GM18520 (cell line): Measurements from ENCODE around the gene MFSD12.

ENCODE experiments used
- ATAC-seq: cut with Tn5 transposase; IDR thresholded peaks from one replicate; pipeline ENCODE4 v1.9.1; 2021; ENCODE audit not compliant: unreplicated experiment

The MFSD12 gene

DNA sequence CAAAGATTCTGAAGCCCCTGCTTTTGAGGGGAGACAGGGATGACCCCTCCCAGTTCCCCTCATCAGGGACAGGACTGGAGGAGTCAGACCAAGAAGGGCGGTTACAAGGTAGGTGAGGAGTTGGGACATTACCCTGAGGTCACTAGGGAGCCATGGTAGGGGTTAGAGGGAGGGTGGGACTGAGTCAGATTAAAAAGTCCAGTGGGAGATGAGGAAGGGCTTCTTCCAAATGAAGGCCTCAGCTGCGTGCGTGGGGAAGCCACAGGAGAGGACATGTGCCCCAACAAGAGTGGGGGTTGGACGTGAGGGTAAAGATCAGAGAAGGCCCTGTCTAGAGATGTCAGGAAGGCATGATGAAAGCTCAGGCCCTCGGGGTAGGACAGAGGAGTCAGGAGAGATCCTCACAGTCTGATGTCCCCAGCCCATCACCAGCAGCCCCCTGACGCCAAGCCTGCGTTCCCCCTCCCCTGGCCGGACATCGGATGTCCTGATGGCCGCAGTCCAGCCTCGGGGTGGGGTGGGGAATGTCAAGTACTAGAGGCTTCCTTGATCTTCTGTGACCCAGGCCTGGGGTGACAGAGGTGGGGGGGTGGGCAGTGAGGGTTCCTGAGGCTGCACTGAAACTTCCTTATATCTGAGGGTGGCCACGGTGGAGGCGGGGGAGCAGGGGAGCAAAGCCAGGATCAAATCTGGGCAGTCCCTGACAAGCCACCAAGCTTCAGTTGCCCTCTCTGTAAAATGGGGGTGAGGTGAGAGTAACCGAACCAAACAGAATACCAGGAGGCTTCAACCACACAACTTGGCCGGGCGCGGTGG is 6.5 kb upstream of the MFSD12 start:
- no peak for ATAC-seq

DNA sequence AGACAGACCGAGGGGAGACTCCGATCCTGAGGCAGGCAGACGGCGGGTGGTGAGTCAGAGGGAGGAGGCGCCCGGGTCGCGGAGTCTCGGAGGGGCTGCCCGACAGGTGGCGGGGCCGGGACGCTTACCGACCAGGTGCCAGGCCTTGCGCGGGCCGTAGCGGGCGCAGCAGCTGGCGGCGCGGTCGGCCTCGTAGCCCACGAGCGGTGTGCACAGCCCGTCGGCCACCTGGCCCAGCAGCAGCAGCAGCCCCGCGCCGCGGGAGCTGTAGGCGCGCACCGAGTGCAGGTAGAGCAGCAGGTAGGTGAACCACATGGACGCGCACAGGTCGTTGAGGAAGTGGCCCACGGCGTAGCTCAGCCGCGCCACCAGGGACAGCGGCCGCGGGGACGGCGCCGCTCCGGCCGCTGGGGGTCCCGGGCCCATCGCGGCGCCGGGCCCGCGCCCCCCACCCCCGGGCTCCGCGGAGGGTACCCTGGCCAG is 367 bp downstream of the MFSD12 start:
- ATAC-seq, result peak; percentile 20

DNA sequence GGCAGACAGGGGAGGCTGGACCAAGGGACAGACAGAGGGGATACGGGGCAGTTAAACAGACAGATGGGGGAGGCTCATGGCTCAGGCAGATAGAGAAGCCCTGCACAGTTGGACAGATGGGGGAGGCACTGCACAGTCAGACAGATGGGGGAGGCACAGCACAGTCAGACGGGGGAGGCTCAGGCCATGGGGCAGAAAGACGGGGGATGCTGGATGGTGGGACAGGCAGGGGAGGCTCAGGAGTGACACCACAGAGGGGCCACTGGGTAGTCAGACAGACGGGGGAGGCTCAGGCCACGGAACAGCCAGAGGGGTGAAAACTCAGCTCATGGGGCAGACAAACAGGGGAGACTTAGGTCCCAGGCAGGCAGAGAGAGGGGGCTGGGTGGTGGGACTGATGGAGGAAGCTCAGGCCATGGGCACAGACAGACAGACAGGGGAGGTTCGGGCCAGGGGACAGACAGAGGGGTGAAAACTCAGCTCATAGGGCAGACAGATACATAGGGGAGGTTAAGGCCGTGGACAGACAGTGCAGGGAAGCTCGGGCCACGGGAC is 886 bp downstream of the MFSD12 start:
- ATAC-seq, result no peak

DNA sequence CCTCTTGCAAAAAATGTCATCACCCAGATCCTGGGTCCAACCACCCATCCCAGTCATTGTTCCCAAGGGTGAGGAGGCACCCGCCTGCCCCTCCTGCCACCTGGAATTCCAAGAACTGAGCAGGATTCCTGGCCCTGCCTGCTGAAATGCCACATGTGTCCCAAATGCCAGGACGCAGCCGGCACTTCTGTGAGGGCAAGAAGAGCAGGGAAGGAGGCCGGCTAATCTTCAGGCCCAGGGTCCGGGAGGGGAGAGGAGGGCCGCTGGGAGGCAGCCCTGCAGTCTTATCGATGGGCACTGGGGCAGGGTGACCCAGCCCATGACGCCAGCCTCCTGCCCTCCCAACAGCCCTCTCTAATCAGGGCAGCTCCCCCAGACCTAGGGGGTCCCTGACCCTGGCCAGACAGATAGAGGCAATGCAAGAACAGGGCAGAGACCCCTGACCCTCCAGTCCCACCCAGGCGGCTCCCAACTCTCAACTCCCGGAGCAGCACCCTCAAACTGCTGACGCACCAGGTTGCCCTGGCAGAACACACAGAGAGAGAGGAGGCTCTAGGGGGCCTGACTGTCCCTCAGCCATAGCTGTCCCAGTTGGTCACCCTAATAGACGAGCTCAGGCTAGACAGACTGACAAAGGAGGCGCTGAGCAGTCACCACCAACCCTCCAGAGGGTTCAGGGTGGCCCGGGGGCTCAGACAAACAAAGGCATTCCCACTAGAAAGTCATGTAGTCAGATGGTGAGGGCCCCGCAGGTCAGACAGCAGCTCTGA is 1.5 kb downstream of the MFSD12 start:
- no peak for ATAC-seq

DNA sequence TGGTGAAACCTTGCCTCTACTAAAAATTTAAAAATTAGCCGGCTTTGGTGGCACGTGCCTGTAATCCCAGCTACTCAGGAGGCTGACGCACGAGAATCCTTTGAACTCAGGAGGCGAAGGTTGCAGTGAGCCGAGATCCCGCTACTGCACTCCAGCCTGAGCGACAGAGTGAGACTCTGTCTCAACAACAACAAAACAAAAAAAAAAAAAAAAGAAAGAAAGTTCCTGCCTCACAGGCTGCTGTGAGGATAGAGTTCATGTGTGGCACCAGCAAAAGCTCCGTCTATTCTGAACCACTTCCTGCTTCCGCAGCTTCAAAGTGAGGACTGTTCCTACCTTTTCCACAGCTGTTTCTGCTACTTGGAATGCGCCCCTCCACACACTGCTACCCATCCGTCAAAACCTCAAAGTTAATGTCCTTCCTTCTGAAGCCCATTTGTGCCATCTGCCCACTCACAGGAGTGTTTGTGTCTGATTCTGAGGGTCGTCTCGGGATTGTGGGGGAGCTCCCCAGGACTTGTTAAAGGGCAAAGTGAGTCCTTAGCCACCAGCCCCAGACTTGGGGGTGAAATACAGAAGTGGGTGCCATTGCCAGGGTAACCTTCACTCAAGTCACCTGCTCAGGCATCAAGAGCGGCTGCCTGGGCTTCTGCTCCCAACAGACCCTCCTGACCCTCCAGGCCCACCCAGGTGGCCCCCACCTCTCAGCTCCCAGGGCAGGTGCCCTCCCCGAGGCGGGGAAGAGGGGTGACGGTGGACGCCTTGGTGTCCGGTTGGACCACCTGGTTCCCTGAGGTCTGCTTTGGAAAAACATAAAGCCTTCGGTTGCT is 2.9 kb downstream of the MFSD12 start:
- ATAC-seq, result no peak

DNA sequence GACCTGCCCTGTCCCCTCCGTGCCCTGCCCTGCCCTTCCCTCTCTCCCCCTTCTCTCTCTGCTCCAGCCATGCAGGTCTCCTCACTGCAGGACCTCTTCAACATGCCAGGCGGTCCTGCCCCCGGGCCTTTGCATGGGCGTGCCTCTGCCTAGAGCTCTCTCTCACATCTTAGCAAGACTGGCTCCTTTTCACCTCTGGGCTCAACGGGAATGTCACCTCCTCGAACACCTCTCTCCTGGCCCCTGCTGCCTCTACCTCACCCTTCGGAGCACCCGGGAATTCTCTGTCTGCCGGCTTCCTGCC is 5.6 kb downstream of the MFSD12 start:
- ATAC-seq, result no peak

DNA sequence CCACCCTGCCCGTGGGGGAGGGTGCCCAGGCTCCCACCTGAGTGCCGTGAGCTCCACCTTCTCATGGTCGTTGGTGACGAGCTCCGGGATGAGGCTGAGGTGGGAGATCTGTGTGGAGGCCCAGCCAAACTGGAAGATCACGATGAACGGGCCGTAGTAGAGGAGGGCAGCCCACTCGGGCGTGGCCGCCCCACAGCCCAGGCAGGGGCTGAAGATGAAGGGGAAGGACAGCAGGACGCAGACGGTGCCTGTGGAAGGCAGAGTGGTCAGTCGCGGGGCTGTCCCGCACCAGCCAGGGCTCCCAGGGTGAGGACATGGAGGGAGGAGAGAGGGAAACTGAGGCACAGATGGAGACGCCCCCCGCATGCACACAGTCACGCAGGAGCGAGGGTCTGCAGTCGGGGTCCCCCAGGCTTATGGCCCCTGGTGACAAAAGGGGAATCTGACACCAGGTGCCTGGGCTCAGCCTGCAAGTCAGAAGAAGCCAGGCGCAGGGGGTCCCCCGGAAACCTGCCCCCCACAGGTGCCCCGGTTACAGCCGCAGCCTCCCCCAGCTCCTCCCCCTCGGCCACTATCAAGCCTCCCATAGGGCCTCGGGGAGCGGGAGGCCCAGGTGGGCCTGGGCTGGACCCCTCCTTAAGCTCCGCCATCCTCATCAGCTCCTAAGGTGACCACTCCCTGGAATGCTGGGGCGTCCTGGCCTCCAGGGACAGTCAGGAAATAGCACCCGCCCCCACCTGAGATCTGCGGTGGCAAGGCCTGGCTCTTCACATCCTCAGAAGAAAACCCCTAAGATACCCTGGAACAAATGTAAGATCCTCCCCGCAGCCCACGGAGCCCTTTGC is 6.2 kb downstream of the MFSD12 start:
- ATAC-seq, result no peak

DNA sequence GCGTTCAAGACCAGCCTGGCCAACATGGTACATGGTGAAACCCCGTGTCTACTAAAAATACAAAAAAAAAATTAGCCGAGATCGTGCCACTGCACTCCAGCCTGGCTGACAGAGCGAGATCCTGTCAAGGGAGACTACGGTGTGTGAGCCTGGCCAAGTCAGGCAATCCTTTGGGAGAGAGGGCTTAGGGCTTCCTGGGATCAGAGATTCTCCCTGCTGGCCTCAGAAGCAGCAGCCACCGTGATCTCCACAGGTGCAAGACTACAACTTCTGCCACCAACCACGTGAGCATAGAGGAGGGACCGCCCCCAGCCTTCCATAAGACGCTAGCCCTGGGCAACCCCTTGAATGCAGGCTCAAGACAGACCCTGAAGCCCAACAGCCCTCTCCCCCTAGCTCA is 7.6 kb downstream of the MFSD12 start:
- no peak for ATAC-seq

DNA sequence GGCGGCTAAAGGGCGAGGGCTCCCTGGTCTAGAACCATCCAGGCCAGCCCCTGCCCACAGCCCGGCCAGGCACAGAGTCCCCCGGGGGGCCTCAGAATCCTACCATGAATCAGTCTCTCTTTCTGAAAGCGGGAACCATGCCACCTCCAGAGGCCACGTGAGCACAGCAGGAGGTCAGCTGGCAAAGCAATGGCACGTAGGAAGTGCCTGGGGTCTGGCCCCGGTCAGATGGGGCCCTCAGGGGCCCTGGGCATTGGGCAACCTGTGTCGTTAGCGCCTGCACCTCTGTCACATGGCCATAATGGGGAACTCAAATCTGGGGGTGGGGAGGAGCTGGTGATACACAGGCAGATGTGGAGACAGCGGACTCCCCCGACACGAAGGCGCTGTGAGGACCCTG is 8.8 kb downstream of the MFSD12 start:
- no peak for ATAC-seq

DNA sequence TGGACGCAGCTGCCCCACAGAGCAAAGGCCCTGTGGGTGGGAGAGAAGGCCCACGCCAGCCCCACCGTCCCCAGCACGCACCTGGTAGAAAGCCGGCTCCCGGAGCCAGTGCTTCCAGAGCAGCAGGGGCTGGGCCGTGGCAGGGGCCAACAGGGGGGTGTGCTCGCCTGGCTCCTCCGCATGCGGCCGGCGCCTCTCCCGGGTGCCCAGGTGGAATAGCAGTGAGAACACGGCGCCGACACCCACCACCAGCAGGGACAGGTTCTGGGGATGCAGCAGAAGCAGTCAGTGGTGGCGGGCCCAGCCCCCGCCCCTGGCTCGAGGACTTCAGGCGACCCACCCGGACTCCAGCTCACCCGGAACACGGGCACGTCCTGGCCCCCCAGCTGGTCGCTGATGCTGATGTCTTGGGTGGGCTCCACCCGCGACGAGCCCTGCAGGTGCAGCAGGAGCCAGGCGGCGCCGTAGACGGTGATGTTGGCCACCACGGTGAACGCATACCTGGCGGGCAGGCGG is 9.6 kb downstream of the MFSD12 start:
- ATAC-seq, result no peak

DNA sequence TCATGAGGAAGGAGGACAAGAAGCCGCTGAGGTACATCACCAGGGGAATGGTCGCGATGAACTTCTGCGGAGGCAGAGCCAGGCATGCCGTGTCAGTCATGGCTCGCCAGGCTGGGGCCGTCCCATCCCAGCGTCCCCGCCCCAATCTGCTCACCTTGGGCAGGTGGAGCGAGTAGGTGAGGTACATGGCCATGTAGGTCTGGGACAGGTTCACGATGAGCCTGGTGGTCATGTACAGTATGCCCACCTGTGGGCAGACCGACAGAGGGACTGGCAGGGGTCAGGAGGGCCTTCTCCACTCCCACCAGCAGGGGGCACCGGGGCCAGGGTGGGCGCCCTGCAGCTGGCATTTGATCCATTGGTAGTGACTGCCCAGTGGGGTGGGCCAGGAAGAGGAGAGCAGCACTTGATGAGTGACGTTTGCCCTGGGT is 10.1 kb downstream of the MFSD12 start:
- ATAC-seq, result no peak

DNA sequence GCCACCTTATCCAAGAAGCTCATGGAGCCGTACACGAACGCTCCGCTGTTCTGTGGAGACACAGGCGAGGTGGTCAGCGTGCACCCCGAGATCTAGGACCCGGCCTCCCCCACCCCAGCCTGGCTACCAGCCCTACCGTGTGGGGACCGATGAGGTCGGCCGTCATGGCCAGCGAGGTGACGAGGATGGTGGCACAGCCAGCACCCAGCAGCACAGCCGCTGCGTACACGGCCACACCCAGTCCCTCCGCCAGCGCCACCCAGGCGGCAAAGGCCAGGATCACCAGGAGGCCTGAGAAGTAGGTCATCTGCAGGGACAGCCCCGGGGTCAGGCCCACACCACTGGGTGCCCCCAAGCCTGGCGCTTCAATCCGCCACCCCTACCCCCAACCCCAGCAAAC is 11.3 kb downstream of the MFSD12 start:
- ATAC-seq, result no peak

DNA sequence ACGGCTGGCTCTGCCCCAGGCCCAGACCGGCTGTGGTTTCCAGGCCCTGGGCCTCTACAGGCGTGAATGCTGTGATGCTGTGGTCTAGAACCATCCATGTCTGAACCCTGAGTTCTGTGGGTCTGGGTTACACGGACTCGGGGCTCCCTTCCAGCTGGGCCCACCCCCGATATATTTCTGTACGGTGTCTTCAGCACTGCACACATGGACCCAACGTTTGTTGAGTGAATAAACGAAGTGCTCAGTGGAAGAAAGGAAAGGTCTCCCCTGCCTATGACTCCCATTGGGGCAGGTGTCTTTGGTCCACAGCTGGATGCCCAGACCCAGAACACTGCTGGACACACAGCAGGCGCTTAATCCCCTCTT is 11.7 kb downstream of the MFSD12 start:
- no peak for ATAC-seq

DNA sequence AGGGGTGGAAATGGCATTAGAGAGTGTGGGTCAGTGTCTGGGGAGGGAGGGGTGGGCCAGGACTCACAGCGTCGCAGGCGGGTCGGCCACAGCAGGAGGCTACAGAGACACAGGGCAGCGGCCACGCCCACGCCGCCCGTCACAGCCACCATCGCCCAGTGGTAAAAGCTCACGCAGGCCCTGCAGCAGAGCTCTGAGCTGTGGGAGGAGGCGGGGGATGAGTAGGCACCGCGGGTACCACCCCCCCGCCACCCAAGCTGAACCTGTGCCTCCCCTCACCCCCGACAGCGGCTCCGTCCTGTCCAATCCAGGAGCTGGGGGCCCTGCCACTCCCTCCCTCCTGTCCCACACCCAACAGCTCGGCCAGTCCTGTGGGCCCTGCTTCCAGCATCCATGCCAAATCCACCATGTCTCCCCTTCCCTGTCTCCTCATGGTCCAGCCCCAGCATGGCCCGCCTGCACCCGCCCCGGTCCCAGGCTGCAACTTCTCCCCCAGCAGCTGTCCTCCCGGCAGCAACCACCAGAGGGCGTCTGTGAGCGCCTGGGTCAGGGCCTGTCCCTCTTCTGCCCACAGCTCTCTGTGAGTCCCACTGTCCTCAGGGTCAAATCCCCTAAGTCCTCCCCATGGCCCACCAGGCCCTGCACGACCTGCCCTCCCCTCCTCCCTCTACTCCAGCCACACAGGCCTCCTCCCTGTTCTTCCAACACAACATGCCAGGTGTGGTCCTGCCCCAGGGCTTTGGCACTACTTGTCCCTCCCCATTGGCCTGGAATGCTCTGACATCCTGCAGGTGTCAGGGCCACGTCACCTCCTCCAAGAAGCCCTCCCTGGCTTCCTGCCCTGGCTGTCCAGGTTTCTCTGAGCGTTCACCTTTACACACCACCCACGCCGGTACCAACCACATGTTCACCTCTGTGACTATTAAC is 12.4 kb downstream of the MFSD12 start:
- ATAC-seq, result no peak

DNA sequence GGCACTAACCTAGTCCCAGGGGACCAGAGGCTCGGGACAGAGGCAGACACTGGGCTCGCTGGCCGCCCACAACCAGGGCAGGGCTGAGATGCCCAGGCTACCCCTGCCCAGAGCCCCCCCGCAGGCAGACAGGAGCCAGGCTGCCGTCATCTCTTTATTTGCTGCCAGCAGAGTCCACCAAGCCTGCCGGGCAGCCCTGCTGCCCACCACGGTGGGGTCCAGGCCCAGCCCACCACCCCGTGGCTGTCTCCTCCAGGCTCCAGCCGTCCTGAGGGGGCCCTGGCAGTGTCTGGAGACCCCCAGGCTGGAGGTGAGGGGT is 13.4 kb downstream of the MFSD12 start:
- ATAC-seq, result no peak

DNA sequence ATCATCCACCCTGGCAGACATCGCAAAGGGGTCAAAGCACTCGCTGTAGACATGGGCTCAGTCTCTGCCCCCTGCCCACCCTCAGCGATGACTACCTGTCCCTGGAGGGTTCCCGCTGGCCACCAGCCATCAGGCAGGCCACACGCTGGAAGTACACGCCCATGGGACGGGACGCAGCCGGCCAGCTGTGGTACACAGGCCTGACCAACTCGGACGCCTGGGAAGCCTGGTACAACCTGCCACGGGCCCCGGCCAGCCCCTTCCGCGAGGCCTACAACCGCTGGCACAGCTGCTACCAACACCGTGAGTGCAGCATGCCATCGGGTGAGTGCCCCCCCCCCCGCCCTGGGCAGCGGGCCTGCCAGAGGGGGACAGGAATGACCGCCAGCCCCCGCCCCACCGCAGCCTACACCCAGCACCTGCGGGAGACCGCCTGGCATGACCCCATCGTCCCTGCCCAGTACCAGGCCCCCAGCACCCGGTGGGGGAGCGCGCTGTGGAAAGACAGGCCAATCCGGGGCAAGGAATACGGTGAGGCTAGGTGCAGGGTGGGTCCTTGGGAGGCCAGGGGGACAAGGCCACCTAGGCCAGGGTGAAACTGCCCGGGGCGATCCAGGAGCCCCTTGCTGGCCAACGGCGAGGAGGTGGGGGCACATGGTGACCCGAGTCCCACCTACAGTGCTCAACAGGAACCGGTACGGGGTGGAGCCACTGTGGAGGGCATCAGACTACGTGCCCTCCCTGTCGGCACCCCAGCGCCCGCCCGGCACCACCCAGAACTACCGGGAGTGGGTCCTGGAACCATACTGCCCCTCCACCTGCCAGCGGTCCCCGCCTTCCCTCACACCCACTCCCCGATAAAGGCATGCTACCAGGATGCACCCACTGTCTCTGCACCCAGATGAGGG is 14.0 kb downstream of the MFSD12 start:
- no peak for ATAC-seq

DNA sequence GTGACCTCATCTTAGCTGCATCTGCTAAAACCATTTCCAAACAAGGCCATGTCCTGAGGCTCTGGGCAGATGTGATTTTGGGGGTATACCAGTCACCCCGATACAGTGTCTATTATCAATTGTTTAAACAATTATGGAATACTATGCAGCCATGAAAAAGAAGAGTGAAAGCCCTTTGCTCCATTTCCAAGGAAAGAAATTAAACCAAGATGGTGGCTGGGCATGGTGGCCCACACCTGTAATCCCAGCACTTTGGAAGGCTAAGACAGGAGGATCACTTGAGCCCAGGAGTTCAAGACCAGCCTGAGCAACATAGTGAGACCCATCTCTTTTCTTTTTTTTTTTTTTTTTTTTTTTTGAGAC is 17.6 kb downstream of the MFSD12 start:
- no peak for ATAC-seq

DNA sequence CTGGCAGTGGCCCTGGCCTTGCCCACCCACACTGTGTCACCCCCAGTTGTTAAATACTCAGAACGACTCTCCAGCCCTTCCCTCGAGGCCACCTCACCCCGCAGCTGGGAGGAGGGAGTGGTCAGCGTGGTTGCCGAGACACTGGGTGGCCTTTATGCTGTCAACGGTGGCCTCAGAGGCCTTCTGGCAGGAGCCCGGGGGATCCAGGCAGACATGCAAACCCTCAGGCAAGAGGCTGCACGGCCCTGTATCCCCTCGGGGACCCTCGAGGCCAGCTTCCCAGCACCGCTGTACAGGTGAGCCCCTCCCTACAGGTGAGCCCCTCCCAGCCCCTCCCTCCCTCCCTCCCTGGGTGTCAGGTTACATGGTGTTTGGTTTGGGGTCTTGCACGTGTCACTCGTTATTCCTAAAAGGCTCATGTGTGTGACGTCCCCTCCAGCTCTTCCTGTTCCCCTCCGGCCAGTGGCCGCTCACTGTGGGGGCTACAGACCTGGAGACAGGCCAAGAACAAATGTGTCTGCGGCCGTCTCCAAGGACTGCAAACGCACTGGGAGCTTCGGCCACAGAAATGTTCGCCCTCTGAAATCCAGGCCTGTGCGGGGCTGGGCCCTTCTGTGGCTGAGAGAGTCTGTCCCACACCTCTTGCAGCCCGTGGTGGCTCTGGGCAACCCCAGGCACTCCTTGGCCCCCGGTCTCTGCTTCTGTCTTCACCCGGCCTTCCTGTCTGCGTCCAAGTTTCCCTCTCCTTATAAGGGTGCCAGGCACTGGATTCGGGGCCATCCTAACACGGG is 18.2 kb downstream of the MFSD12 start, which contains the start of gene TEKTIP1:
Gene TEKTIP1 (plus strand): TSS at position 210 of the 791 bp plus-strand sequence. CDS start 4 bp downstream, at position 214.
- ATAC-seq, result no peak
